ENCODE data around the gene AMOTL2. TPM values are rescaled to one million over a fixed set of nuclear protein-coding genes. Genes with fewer than 3 reads are reported as not detected.

AMOTL2 gene
- total and polyA plus RNA-seq, 10 of the 15 experiments (the other 5 are each of a cell fraction or from before 2014, with no cell fraction given), result 0.20 to 0.33 TPM; not detected in 8

DNA sequence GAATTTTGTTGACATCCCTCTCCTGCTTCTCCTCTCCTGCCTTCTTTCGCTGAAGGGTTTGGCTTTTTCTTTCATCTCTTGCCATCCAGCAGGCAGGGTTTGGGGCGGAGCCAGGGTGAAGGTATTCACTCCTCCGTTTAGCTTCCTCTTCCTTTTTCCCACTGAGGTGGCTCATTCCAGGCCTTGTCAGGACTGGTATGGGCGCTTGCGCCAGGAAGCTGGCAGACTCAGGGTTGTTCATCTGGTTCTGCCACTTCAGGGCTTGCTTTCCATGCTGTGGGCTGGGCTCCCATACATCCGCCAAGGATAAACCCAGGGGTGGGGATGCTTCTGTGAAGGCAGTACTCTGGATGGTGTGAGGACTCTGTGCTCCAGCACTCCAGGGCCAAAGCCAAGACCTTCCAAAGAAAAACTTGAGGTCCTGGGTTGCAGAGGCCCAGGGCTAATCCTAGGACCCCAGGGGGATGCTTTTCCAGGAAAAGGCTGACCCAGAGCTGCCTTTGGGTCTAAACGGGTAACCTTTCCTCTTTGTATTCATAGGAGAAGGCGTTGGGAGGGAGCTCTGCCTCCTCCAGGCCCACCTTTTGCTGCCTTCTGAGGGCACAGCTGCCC is 7.7 kb upstream of the AMOTL2 start (continued):
- TF ChIP-seq, protein P1, sequence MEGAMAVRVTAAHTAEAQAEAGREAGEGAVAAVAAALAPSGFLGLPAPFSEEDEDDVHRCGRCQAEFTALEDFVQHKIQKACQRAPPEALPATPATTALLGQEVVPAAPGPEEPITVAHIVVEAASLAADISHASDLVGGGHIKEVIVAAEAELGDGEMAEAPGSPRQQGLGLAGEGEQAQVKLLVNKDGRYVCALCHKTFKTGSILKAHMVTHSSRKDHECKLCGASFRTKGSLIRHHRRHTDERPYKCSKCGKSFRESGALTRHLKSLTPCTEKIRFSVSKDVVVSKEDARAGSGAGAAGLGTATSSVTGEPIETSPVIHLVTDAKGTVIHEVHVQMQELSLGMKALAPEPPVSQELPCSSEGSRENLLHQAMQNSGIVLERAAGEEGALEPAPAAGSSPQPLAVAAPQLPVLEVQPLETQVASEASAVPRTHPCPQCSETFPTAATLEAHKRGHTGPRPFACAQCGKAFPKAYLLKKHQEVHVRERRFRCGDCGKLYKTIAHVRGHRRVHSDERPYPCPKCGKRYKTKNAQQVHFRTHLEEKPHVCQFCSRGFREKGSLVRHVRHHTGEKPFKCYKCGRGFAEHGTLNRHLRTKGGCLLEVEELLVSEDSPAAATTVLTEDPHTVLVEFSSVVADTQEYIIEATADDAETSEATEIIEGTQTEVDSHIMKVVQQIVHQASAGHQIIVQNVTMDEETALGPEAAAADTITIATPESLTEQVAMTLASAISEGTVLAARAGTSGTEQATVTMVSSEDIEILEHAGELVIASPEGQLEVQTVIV (IDR thresholded peaks at IDR 0.05; ENCODE audit: borderline replicate concordance, partially characterized antibody), result no peak
- TF ChIP-seq, protein P2, sequence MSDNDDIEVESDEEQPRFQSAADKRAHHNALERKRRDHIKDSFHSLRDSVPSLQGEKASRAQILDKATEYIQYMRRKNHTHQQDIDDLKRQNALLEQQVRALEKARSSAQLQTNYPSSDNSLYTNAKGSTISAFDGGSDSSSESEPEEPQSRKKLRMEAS (IDR thresholded peaks at IDR 0.05; ENCODE audit: low read depth, low read length), result no peak

DNA sequence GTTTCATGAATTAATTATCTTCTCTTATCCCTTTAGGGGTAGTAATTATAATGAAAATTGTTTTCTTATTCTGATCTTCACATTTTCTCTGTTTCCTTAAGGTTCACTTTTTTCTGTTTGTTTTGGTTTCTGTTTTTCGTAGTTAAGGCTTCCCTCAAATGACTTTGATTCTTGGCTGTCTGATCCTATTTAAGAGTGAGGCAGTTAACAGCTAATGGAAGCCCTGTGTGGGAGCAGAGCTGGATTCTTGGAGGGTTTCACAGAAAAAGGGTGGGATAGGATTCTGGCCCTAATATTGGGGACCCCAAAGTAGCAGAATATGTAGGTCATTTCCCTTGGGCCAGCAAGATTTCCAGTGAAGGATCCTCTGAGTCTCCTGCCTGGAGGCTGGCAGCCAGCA is 6.8 kb upstream of the AMOTL2 start:
- ATAC-seq, result no peak
- ChIA-PET RAD21 (ENCODE audit: unreplicated experiment) (no interaction called here), POLR2A (no interaction called here), SMC1A (ENCODE audit: uncharacterized antibody, unreplicated experiment) (no interaction called here), CTCF (no interaction called here)
- intact Hi-C loops (cut with micrococcal nuclease; ENCODE audit: unreplicated experiment), result no loop called here
- BruUV-seq (replicated peaks), result no TSS peak
- no peak for DNase-seq (ENCODE audit: low read depth, low spot score)
- H3K9me3 ChIP-seq (replicated peaks; ENCODE audit: control insufficient read depth, insufficient read depth, low read length), result peaks cover 2% of the 10 kb centered on the region; the same call in 2 of the 3 replicates
- no peak overlapping the region for H3K9ac ChIP-seq (ENCODE audit: control insufficient read depth, insufficient read depth, low read length)
- H3K27ac ChIP-seq (ENCODE audit: control insufficient read depth, insufficient read depth), result no peak overlapping the region
- H3K27me3 ChIP-seq (replicated peaks in 1 of 2; ENCODE audit: control insufficient read depth in 2 of 2, insufficient read depth in 2 of 2, low read length in 1 of 2), result no peaks in the 10 kb centered on the region; a peak in 2 of 4 replicates
- in situ Hi-C loops (cut with MboI), result no loop called here
- no peak overlapping the region for H3K4me2 ChIP-seq (ENCODE audit: control insufficient read depth, insufficient read depth)
- no peak for FAIRE-seq
- H2AFZ ChIP-seq (ENCODE audit: control insufficient read depth, low read depth, low read length), result no peak overlapping the region
- no peaks in the 10 kb centered on the region for H3K4me1 ChIP-seq (ENCODE audit: control insufficient read depth, insufficient read depth, low read length)
- no peak overlapping the region for H3K4me3 ChIP-seq
- H4K20me1 ChIP-seq (ENCODE audit: control insufficient read depth, insufficient read depth), result no peaks in the 10 kb centered on the region
- TF ChIP-seq YBX1 (IDR thresholded peaks at IDR 0.05) (no peak), NR2C2 (IDR thresholded peaks at IDR 0.05; ENCODE audit: borderline replicate concordance, control insufficient read depth, insufficient read length, low read depth) (no peak), BMI1 (IDR thresholded peaks at IDR 0.05; ENCODE audit: borderline replicate concordance) (no peak), ZNF384 (IDR thresholded peaks at IDR 0.05; ENCODE audit: borderline replicate concordance, low read depth, low read length) (no peak), ZNF274 (IDR thresholded peaks at IDR 0.05; ENCODE audit: insufficient read depth, insufficient read length) (no peak), ZZZ3 (IDR thresholded peaks at IDR 0.05; ENCODE audit: control insufficient read depth, insufficient read length, low read depth) (no peak), SMARCA5 (IDR thresholded peaks at IDR 0.05) (no peak)
- H3K79me2 ChIP-seq (ENCODE audit: control insufficient read depth, insufficient read depth, low read length), result no peaks in the 10 kb centered on the region
- WGBS (ENCODE audit: insufficient coverage, insufficient replicate concordance, low lambda C conversion rate, missing lambda C conversion rate), result 0% methylated on average over 1 of the region's 1 CpG
- no peaks in the 10 kb centered on the region for H3K36me3 ChIP-seq (ENCODE audit: control insufficient read depth in 2 of 2, insufficient read depth in 2 of 2, low read length in 1 of 2)
